NAMALWA (cell line): ENCODE data around the gene PPP2R5E.

ENCODE experiments used
- DNase-seq: peaks from one replicate; pipeline ENCODE4 v3.0.0-alpha.2; 2015; ENCODE audit warnings: low spot score

Gene PPP2R5E

GRCh38 chr14:63472986-63473788 is 70.0 kb downstream of the PPP2R5E start:
- no peak for DNase-seq

GRCh38 chr14:63470962-63471793 is 72.0 kb downstream of the PPP2R5E start:
- DNase-seq, result no peak

GRCh38 chr14:63468294-63468693 is 74.9 kb downstream of the PPP2R5E start:
- DNase-seq, result no peak

GRCh38 chr14:63467440-63468072 is 75.6 kb downstream of the PPP2R5E start:
- no peak for DNase-seq

- no peak for DNase-seq
Measured at GRCh38 chr14:63465347-63465746, 77.8 kb downstream of the PPP2R5E start.

GRCh38 chr14:63460680-63461369 is 82.4 kb downstream of the PPP2R5E start:
- DNase-seq, result no peak

GRCh38 chr14:63459738-63460137 is 83.4 kb downstream of the PPP2R5E start:
- DNase-seq, result no peak

GRCh38 chr14:63457498-63457897 is 85.7 kb downstream of the PPP2R5E start:
- DNase-seq, result no peak

- DNase-seq, result no peak
Measured at GRCh38 chr14:63454863-63455622, 88.1 kb downstream of the PPP2R5E start.

- DNase-seq, result no peak
Measured at GRCh38 chr14:63454436-63454835, 88.7 kb downstream of the PPP2R5E start.

GRCh38 chr14:63453443-63453936 is 89.7 kb downstream of the PPP2R5E start:
- no peak for DNase-seq

GRCh38 chr14:63452796-63453195 is 90.4 kb downstream of the PPP2R5E start:
- no peak for DNase-seq

- no peak for DNase-seq
Measured at GRCh38 chr14:63448841-63449240, 94.3 kb downstream of the PPP2R5E start.

- no peak for DNase-seq
Measured at GRCh38 chr14:63444588-63444987, 98.6 kb downstream of the PPP2R5E start.

- no peak for DNase-seq
Measured at GRCh38 chr14:63443988-63444387, 99.2 kb downstream of the PPP2R5E start.

GRCh38 chr14:63443361-63443760 is 99.8 kb downstream of the PPP2R5E start:
- DNase-seq, result no peak

GRCh38 chr14:63438065-63438757 is 105.0 kb downstream of the PPP2R5E start:
- peak; percentile 2 for DNase-seq

GRCh38 chr14:63436286-63437098 is 106.7 kb downstream of the PPP2R5E start:
- DNase-seq, result no peak

GRCh38 chr14:63435838-63436237 is 107.3 kb downstream of the PPP2R5E start:
- no peak for DNase-seq

- DNase-seq, result no peak
Measured at GRCh38 chr14:63435204-63435603, 108.0 kb downstream of the PPP2R5E start.
